Adipocyte (in vitro differentiated cells): ENCODE data around the gene LMCD1.
A peak's percentile ranks its signal among the peaks of the same experiment; 100 is the strongest.

ENCODE experiments used
- DNase-seq: peaks from one replicate; pipeline ENCODE4 v3.0.0-alpha.2; 2015; ENCODE audit warnings: low read depth
- H3K27me3 ChIP-seq: replicated peaks from 2 replicates; pipeline ENCODE4 v1.7.0; 2013; ENCODE audit warnings: mild to moderate bottlenecking, low read length, moderate library complexity; ENCODE audit not compliant: control insufficient read depth, insufficient read depth
- H3K36me3 ChIP-seq: 2 replicates; pipeline ENCODE4 v1.7.0; 2013; ENCODE audit warnings: low read length, mild to moderate bottlenecking, moderate library complexity; ENCODE audit not compliant: control insufficient read depth, insufficient read depth, severe bottlenecking
- H3K4me1 ChIP-seq: 2 replicates; pipeline ENCODE4 v1.7.0; 2013; ENCODE audit warnings: mild to moderate bottlenecking, low read length, moderate library complexity; ENCODE audit not compliant: control insufficient read depth, insufficient read depth
- H3K4me3 ChIP-seq: 2 replicates; pipeline ENCODE4 v1.7.0; 2013; ENCODE audit warnings: mild to moderate bottlenecking, low read length, moderate library complexity
- H3K9ac ChIP-seq: 2 replicates; pipeline ENCODE4 v1.7.0; 2013; ENCODE audit warnings: mild to moderate bottlenecking, low read length, moderate library complexity
- H3K9me3 ChIP-seq: 2 replicates; pipeline ENCODE4 v1.7.0; 2013; ENCODE audit warnings: mild to moderate bottlenecking, low read length, moderate library complexity; ENCODE audit not compliant: control insufficient read depth

The LMCD1 gene

DNA sequence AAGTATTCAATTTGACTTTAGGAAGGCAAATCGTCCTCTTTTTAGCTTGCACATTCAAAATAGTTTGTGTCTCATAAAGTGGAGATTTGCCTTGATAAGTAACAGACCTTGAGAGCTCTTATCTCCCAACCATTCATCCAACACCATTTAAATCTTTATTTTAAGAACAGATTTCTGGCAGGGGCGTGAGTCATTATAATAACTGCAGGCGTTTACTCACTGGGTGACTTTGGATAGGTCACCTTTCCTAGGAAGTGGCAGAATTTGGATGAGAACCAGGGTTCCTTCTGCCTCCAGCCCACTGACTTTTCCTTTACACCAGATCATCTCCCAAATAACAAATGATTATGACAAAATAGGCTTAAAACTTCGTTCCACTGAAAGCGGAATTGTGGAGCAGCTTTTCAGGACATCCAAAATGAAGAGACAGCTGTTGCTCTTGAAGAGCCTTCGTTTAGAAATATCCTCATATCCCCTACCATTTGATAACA lies 5.0 kb downstream of the LMCD1 start:
- Histone ChIP-seq H3K36me3 (peaks cover 65% of the 10 kb centered on the region), H3K27me3 (no peaks in the 10 kb centered on the region), H3K4me3 (peak overlapping the region; percentile 84), H3K9ac (peak overlapping the region; percentile 93), H3K4me1 (peaks cover 73% of the 10 kb centered on the region), H3K9me3 (no peaks in the 10 kb centered on the region)
- peak; percentile 31 for DNase-seq

GRCh38 chr3:8507496-8507895 lies 5.9 kb downstream of the LMCD1 start:
- no peaks in the 10 kb centered on the region for H3K9me3 ChIP-seq
- H3K4me3 ChIP-seq: no peak overlapping the region
- peaks cover 73% of the 10 kb centered on the region for H3K36me3 ChIP-seq
- H3K4me1 ChIP-seq: peaks cover 71% of the 10 kb centered on the region
- peak overlapping the region; percentile 23 for H3K9ac ChIP-seq
- no peak for DNase-seq
- no peaks in the 10 kb centered on the region for H3K27me3 ChIP-seq

DNA sequence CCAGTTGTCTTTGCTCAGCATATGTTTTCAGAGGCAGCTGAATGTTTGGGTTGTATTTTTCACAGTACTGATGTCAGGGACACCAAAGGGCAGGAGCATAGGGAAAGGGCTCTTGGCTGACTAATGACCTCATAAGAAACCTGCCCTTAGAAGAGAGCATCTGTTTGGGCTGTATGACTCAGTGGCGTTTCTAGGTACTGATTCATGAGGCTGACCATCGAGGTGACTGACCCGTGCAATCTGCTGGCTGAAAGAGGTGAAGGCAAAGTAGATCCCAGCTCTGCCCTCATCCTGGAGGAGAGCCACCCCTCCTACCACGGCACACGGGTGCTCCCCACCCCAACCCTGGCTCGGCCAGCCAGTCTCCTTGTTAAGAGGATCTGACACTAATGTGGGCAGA lies 8.3 kb downstream of the LMCD1 start:
- H3K36me3 ChIP-seq: peaks cover 97% of the 10 kb centered on the region
- H3K4me3 ChIP-seq: no peak overlapping the region
- H3K9ac ChIP-seq: no peak overlapping the region
- no peaks in the 10 kb centered on the region for H3K27me3 ChIP-seq
- H3K4me1 ChIP-seq: peaks cover 46% of the 10 kb centered on the region
- DNase-seq: peak; percentile 63
- H3K9me3 ChIP-seq: no peaks in the 10 kb centered on the region

GRCh38 chr3:8512234-8512633 lies 10.6 kb downstream of the LMCD1 start:
- H3K36me3 ChIP-seq: peaks cover 98% of the 10 kb centered on the region

GRCh38 chr3:8516047-8516661 lies 14.5 kb downstream of the LMCD1 start:
- peaks cover 34% of the 10 kb centered on the region for H3K4me1 ChIP-seq
- no peak overlapping the region for H3K4me3 ChIP-seq
- H3K27me3 ChIP-seq: no peaks in the 10 kb centered on the region
- DNase-seq: no peak
- no peaks in the 10 kb centered on the region for H3K9me3 ChIP-seq
- H3K36me3 ChIP-seq: peaks cover 98% of the 10 kb centered on the region
- no peak overlapping the region for H3K9ac ChIP-seq

More at GRCh38 chr3:8512234-8512633, 10.6 kb downstream of the LMCD1 start:
- Histone ChIP-seq H3K9ac (no peak overlapping the region), H3K4me3 (no peak overlapping the region), H3K27me3 (no peaks in the 10 kb centered on the region), H3K9me3 (no peaks in the 10 kb centered on the region), H3K4me1 (peaks cover 29% of the 10 kb centered on the region)
- no peak for DNase-seq

DNA sequence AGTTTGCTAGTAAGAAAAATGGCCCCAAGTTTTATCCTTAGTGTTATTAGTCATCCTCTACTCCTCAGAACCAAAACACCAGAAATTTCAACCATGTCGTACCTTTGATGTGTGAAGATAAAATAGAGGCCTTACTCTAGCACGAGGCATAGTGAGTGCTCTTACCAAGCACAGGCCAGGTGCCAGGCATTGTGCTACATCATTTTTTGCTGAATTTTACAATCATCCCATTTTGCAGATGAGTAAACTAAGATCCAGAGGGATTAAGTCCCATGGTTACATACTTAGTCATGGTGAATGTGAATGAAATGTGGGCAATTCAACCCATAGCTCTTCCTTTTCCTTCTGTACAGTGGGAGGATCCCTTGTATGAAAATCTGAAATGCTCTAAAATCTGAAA lies 15.2 kb downstream of the LMCD1 start:
- Histone ChIP-seq H3K9me3 (no peaks in the 10 kb centered on the region), H3K9ac (no peak overlapping the region), H3K4me1 (peaks cover 34% of the 10 kb centered on the region), H3K4me3 (no peak overlapping the region), H3K36me3 (peaks cover 98% of the 10 kb centered on the region), H3K27me3 (no peaks in the 10 kb centered on the region)
- no peak for DNase-seq

DNA sequence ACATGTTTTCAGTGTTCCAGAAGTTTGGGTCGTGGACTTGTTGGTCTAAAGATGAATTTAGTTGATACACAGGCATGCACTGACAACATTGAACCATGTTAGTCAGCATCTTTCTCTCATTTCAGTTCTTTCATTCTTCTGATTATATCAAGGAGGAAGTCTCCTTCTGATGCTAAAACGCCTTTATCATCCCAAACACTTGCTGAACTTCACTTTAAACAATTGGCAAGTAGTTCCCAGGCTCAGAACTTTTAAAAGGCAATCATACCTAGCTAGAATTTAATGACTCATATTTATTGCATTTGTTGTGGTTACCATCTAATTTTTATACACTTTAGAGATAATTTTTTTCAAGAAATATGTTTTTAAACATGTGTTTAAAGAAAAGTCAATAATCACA lies 15.9 kb downstream of the LMCD1 start:
- H3K9me3 ChIP-seq: no peaks in the 10 kb centered on the region
- DNase-seq: peak; percentile 19
- peaks cover 98% of the 10 kb centered on the region for H3K36me3 ChIP-seq

GRCh38 chr3:8518138-8518537 lies 16.5 kb downstream of the LMCD1 start:
- Histone ChIP-seq H3K36me3 (peaks cover 98% of the 10 kb centered on the region), H3K9ac (no peak overlapping the region), H3K4me3 (no peak overlapping the region), H3K9me3 (no peaks in the 10 kb centered on the region), H3K27me3 (no peaks in the 10 kb centered on the region), H3K4me1 (peaks cover 39% of the 10 kb centered on the region)
- DNase-seq: peak; percentile 58

More for the DNA sequence above, 15.9 kb downstream of the LMCD1 start:
- no peaks in the 10 kb centered on the region for H3K27me3 ChIP-seq
- peaks cover 34% of the 10 kb centered on the region for H3K4me1 ChIP-seq
- H3K4me3 ChIP-seq: no peak overlapping the region
- no peak overlapping the region for H3K9ac ChIP-seq

DNA sequence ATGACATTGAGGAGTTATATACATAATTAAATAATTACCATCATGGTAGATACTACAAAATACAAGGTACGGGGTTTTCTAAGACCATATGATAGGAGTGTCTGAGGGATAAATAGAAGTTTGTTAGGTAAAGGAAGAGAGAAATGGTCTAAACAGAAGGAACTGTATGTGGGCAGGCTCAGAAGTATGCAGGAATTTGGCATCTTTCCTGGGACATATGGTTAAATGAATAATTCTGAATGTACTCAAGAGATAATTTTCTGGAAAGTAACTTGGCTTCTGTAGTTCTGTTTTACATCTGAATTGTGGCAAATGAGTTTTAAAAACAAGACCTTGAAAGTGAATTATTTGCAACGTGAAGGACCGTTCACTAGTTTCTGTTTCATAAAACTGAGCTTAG lies 17.5 kb downstream of the LMCD1 start:
- H3K9ac ChIP-seq: no peak overlapping the region
- peaks cover 49% of the 10 kb centered on the region for H3K4me1 ChIP-seq
- peak overlapping the region; percentile 9 for H3K4me3 ChIP-seq
- no peaks in the 10 kb centered on the region for H3K9me3 ChIP-seq
- peaks cover 95% of the 10 kb centered on the region for H3K36me3 ChIP-seq
- no peaks in the 10 kb centered on the region for H3K27me3 ChIP-seq
- DNase-seq: peak; percentile 80

GRCh38 chr3:8519774-8520448 lies 18.3 kb downstream of the LMCD1 start:
- no peaks in the 10 kb centered on the region for H3K9me3 ChIP-seq
- peaks cover 95% of the 10 kb centered on the region for H3K36me3 ChIP-seq
- DNase-seq: peak; percentile 23
- no peaks in the 10 kb centered on the region for H3K27me3 ChIP-seq
- H3K9ac ChIP-seq: no peak overlapping the region
- peaks cover 57% of the 10 kb centered on the region for H3K4me1 ChIP-seq
- H3K4me3 ChIP-seq: no peak overlapping the region

DNA sequence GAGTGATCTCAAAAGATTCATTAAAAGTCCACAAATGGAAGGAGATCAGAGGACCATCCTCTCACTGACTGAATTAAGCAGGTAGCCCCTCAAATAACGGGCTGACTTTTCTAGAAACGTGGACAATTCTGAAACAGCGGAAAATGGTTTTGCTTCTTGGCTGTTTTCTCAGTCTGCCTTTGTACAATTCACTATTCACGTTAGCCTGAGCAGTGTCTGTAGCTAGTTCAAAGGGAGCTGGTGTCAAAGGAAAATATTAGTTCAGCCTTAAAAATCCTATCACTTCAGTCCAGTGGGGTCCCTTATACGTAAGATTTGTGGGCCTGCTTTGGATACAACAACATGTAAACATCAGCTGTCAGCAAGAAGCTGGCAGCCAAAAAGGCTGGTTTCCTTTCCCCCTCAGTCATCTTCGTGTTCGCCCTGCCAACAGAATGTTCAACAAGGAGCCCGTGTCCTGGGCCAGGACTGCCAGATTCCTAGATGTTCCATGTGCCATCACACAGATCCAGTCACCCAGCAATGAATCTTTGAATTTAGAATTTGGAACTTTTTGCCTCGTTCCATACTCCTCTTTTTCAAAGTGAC lies 19.3 kb downstream of the LMCD1 start:
- H3K9ac ChIP-seq: no peak overlapping the region
- no peak overlapping the region for H3K4me3 ChIP-seq
- H3K4me1 ChIP-seq: peaks cover 67% of the 10 kb centered on the region
- no peak for DNase-seq
- H3K9me3 ChIP-seq: no peaks in the 10 kb centered on the region
- no peaks in the 10 kb centered on the region for H3K27me3 ChIP-seq
- H3K36me3 ChIP-seq: peaks cover 90% of the 10 kb centered on the region
